ENCODE data around the gene CYBC1.

CYBC1 gene

DNA sequence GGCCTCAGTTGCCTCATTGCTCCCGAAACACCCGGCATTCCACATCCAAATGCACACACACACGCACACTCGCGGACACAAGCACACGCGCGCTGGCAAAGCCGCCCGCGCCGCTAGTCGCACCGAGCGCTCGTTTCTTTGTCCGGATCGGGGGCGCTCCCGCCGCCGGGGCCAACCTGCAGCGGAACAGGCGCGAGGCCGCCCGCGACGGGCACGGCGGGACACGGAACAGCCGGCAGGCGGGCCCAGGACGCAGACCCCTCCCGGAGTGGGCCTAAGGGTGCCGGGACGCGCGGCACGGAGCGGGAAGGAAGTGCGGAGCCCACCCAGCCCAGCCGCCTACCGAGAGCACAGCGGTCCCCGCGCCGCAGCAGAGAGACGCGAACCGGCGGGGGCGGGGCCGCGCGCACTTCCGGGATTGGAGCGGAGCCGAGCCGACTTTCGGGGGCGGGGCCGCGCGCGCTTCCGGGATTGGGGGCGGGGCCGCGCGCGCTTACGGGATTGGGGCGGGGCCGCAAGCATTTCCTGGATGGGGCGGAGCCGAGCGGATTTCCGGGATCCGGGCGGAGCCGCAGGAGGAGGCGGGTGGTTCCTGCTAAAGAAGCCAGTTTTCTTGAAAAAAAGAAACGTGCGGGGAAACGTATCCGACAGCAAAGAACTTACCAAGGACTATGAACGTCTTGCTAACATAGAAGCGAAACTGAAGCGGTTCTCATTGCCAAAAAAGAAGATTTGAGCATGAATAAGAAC is at the start of gene CYBC1:
Gene CYBC1, minus strand, starts transcription at position 396 of the 750 bp plus-strand sequence. CDS start 1,498 bp downstream, outside the sequence.
- DNase-seq (ENCODE audit: low spot score): peak; percentile 94

GRCh38 chr17:82497483-82498405 is 47.2 kb upstream of the CYBC1 start:
- DNase-seq (ENCODE audit: low spot score): peak; percentile 13

DNA sequence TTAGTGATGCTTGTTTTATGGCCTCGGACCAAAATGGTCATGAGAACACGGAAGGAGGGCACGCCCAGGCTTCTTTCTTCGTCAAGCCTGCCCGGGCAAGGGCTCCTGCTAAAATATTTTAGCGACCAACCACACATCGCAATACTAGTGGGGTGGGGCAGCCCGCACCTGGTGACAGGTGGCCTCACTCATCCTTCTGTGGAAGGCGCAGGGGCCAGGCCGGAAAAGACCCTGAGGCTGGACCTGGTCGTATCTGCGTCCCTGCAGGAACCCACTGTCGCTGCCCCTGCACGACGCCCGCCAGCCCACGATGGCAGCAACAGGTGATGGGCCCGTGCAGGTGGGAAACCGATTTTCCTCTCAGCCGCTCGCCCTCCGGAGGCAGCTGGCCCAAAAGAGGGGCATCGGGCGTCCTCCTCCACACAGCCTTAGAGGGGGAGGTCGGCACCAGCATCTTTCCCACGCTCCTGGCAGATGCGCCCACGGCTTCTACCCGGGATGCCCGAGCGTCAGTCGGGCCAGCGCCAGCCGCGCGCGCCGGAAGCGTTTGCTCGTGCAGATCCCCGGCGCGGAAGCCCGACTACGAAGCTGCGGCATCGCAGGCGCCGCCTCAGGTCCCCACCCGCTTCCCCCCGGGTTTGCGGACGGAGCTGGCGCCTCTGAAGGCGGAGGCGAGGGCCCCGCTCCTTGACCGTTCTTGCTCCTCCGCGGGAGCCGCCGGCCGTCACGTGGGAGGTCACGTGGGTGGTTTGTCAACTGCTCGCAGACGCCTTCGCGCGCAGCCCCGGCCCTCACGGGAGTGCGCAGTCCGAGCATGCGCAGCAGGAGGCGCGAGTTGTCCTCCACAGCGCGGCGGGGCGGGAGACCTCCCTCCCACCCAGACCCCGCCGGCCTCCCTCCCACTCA is 46.2 kb upstream of the CYBC1 start:
- DNase-seq (ENCODE audit: low spot score): peak; percentile 91

DNA sequence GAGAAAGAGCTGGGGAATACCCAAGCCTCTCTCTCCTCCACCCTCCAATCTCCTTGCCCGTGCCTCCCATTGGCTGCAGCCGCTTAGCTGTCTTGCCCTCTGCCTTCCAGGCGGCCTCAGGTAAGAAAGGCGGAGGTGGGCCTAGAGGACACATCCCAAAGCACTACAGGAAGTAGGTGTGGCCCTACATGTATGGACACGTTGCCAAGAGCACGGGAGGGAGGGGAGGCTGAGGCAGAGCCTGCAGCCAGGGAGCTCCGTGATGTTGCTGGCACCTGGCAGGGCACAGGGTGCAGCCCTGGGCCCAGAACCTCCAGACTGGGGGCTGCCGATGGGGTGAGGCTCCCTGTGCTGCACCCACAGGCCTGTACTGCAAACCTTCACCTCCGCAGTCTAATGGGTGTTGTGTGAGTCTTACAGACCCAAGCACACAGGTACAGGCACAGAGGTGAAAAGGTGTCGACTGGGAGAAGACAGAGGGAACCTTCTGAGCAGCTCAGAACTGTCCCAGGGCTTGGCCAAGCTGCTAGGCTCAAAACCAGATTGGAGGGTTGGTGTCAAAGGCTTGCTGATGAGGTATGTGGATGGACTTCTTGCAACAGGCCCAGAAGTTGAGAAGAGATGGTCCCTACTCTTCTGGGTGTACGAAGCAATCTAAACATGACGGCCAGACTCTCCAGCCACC is 45.4 kb upstream of the CYBC1 start:
- peak; percentile 72 for DNase-seq (ENCODE audit: low spot score)

DNA sequence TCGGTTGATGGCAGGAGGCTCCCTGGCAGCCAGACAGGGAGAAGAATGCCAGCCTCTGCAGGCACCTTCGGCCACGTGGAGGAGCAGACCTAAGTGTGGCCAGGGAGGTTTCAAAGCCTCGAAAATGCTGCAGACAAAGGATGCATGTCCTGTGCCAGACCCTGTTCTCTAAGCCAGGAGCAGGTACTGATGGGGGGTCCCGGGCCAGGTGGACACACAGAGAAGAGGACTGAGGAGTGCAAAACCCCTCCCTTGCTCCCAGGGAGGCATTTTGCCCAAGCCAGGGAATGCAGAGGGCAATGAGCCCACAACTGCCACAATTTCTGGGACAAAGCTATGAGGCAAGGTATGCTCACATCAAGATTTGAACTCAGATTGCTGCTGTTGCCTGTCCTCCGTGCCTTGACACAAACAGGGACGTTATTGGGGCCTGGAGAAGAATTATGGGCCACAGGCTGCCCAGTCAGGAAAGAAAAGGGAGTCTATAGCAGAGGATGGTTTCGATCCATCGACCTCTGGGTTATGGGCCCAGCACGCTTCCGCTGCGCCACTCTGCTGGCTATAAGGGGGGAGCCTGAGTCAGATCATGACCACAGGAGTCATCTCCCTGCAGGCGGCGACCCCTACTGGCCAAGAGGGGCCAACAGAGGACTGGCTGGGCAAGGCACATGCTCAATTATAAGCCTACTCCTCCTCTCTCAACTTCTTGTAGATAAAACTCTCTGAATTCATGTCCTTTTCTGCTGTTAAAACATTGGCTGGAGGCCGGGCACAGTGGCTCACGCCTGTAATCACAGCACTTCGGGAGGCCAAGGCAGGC is 43.9 kb upstream of the CYBC1 start:
- DNase-seq (ENCODE audit: low spot score): peak; percentile 77

GRCh38 chr17:82493226-82493781 is 42.8 kb upstream of the CYBC1 start:
- DNase-seq (ENCODE audit: low spot score): no peak

- DNase-seq (ENCODE audit: low spot score): no peak
These were observed 42.2 kb upstream of the CYBC1 start for GRCh38 chr17:82492643-82493225.

DNA sequence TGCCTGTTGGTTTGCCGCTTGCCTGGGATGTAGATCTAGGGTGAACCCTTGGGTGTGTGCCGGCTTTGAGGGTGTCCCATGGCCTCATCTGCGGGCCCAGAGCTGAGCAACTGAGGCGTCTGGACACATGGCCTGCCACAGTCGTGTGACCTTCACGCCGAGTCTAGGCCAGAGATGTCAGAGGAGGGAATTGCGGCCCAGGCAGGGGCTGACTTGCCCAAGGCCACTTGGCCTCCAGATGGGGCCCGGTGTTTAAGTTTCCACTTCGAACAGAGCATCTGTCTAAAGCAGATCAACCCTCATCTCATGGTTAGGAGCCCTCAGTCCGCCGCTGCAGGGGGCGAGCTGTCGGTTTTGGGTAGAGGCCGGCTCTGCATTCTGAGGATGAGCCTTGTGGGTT is 41.0 kb upstream of the CYBC1 start:
- DNase-seq (ENCODE audit: low spot score): no peak

- DNase-seq (ENCODE audit: low spot score): no peak
These were observed 40.6 kb upstream of the CYBC1 start for GRCh38 chr17:82491196-82491530.

DNA sequence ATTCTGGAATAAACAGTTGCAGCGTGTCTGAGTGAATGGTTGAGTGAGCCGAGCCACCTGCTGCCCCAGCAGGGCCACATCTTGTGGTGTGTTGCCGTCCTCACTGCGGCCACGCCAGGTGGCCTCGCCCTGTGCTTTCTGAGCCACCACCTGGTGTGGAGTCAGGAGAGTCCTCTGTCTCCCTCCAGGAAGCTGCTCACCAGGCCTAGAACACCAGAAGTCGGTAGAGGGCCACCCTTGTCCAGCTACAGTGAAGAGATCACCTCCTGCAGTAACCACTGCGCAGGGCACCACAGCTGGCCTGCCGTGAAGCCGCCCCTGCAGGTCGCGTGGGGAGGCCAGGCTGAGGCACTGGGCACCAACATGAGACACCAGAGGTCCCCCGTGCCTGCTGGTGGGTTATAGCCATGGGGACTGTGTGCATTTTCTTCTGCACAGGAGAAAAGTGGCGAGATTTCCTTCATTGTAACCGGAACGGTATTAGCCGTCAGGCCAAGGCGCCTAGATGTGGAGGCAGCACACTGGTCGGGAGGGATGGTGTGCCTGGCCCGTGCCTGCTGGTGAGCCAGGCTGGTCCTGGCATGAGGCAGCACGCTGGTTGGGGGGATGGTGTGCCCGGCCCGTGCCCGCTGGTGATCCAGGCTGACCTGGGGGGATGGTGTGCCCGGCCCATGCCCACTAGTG is 40.1 kb upstream of the CYBC1 start:
- no peak for DNase-seq (ENCODE audit: low spot score)

- DNase-seq (ENCODE audit: low spot score): no peak
These were observed 39.4 kb upstream of the CYBC1 start for GRCh38 chr17:82489851-82490511.

GRCh38 chr17:82489117-82489516 is 38.6 kb upstream of the CYBC1 start:
- DNase-seq (ENCODE audit: low spot score): no peak

DNA sequence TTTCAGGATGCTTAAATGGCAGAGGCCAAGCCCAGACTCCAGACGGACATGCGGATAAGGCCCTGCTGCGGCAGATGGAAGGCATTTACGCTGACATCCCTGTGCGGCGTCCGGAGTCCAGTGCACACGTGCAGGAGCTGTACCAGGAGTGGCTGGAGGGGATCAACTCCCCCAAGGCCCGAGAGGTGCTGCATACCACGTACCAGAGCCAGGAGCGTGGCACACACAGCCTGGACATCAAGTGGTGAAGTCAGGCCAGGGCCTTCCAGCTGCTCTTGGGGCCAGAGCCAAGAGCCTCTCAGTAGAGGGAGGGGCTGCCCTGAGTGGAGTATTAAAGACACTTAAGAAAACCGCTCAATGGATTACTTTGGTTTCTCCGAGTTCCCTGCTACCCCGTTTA is 37.4 kb upstream of the CYBC1 start:
- DNase-seq (ENCODE audit: low spot score): no peak

GRCh38 chr17:82486231-82487094 is 35.9 kb upstream of the CYBC1 start:
- DNase-seq (ENCODE audit: low spot score): no peak

DNA sequence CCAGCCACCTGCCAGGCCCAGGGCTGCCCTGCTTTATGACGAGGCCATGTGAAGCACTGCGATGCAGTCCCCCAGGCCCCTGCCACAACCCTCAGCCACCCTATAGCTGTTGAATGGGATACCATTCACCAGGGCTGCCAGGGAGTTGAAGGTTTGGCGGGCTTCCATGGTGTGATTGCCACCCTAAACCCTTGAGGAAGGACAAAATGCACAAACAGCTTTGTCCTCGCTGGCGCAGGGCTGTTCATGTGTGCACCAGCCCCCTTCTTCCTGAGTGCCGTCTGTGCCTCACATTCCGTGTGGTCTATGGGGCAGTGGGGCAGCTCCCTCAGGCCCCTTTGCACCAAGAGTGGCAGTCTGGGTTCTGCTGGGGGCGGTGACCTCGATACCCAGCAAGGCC is 33.3 kb upstream of the CYBC1 start:
- DNase-seq (ENCODE audit: low spot score): no peak

GRCh38 chr17:82483204-82483660 is 32.7 kb upstream of the CYBC1 start:
- DNase-seq (ENCODE audit: low spot score): no peak

GRCh38 chr17:82480318-82480717 is 29.8 kb upstream of the CYBC1 start:
- DNase-seq (ENCODE audit: low spot score): no peak

DNA sequence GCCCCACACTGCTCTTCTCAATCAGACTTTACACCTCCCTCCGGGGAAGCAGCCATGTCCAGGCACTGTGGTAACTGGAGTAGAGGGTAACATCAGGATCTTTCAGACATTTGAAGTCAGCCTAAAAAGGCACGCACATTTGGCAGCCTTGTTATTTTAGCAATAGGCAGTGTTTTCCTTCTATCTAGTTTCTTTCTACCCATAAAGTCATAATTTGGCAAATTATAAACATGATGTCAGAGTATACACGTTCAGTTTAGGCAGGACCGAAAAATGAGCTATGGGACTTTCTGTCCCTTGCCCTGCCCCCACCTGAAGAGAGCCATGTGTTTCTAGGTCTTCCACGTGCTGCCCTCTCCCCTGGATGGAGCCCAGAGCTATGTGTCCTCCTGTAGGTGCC is 29.1 kb upstream of the CYBC1 start:
- no peak for DNase-seq (ENCODE audit: low spot score)

Data from LoVo (cell line).